ENCODE results near the gene SIL1.

- TF ChIP-seq CTCF (conservative IDR thresholded peaks at IDR 0.05 in 1 of 2, IDR thresholded peaks at IDR 0.05 in 1 of 2; ENCODE audit: low read depth in 1 of 2, low read length in 2 of 2) (no peak), EZH2 (IDR thresholded peaks at IDR 0.05; ENCODE audit: low read length, missing control alignments) (no peak)
Measured at GRCh38 chr5:138927544-138927943, 270.6 kb downstream of the SIL1 start.

Measured in fibroblast of lung (primary cell).